ENCODE measurements around the gene HOXD12.

HOXD12 gene

DNA sequence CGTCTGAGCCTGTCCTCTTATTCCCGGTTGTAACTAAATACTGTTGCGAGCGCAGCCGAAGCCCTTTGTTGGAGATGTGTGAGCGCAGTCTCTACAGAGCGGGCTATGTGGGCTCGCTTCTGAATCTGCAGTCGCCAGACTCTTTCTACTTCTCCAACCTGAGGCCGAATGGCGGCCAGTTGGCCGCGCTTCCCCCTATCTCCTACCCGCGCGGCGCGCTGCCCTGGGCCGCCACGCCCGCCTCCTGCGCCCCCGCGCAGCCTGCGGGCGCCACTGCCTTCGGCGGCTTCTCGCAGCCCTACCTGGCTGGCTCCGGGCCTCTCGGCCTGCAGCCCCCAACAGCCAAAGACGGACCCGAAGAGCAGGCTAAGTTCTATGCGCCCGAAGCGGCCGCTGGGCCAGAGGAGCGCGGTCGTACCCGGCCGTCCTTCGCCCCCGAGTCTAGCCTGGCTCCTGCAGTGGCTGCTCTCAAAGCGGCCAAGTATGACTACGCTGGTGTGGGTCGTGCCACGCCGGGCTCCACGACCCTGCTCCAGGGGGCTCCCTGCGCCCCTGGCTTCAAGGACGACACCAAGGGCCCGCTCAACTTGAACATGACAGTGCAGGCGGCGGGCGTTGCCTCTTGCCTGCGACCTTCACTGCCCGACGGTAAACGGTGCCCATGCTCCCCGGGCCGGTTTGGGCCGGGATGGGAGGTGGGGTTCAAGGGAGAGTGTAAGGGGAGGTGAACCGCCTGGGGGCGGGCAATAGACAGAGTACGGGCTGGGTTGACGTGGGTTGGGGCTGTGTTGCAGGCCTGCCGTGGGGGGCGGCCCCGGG is at the start of gene HOXD12:
TSS of gene HOXD12 (plus strand) at position 68 of the 819 bp plus-strand sequence. CDS start at position 75, 7 bp downstream.
- no peak for DNase-seq

GRCh38 chr2:176056406-176056805 is 43.2 kb upstream of the HOXD12 start:
- peak; percentile 95 for DNase-seq

DNA sequence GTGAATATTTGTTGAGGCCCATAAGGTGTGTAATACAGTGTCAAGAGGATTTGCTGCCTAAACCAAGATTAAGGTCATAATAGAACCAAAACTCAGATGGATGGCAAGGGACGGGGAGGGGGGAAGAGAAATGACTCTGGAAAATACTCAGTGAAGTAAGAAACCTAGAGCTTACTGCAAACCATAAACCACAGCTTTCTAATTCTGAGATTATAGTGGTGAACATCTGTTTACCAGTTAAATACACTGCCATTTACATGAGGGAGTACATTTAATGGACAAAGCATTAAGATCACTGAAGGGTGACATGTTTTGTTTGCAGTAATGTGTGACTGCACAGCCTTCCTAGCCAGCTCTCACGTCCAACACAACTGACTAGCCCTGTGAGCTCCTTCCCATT is 35.6 kb upstream of the HOXD12 start:
- peak; percentile 64 for DNase-seq

- peak; percentile 50 for DNase-seq
Observed at GRCh38 chr2:176066645-176067588, 32.7 kb upstream of the HOXD12 start.

GRCh38 chr2:176067589-176068418 is 31.8 kb upstream of the HOXD12 start:
- peak; percentile 73 for DNase-seq

GRCh38 chr2:176068419-176068832 is 31.2 kb upstream of the HOXD12 start:
- DNase-seq: peak; percentile 58

- DNase-seq: no peak
Observed at GRCh38 chr2:176071330-176072291, 28.0 kb upstream of the HOXD12 start.

- DNase-seq: no peak
Observed at GRCh38 chr2:176072292-176072669, 27.3 kb upstream of the HOXD12 start.

DNA sequence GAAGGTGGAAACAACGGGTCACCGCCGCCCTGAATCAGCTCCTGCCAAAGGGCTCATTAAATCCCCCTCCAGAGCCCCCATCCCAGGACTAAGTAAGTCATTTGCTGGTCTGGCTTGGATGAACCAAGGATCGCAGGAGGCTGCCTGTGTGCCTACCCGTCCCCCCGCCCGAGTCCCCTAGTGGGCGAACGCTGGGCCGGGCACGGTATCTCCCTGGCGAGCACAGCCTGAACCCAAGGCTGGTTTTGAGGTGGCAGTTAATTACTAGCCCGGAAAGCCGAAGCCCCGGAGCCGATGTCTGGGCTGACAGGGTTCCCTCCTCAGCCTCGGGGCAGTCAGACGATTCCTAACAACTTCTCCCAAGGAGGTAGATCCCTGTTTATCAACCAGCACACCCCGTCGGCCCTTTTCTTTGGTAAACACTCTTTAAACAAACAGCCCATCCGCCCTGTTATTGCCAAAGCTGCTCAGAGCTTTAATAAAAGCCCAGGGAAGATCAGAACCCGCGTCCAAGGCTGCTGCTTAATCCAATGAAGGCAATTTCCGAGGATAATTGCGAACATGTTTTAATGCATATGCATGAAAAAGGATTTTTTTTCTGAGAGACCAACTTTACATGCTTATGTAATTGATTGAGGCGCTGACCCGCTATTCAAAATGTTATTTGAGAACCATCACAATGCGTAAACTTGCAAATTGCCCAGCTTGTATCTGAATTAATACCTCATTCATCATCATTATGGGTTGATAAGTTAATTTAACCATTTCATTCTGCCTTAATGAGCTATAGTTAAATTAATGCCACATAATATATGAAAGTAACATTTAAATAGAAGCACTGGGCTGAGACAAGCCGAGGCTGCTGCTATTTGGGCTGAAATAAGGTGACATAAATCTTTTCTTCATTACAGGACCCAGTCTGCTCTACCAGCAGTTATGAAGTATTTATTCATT is 26.4 kb upstream of the HOXD12 start:
- no peak for DNase-seq

DNA sequence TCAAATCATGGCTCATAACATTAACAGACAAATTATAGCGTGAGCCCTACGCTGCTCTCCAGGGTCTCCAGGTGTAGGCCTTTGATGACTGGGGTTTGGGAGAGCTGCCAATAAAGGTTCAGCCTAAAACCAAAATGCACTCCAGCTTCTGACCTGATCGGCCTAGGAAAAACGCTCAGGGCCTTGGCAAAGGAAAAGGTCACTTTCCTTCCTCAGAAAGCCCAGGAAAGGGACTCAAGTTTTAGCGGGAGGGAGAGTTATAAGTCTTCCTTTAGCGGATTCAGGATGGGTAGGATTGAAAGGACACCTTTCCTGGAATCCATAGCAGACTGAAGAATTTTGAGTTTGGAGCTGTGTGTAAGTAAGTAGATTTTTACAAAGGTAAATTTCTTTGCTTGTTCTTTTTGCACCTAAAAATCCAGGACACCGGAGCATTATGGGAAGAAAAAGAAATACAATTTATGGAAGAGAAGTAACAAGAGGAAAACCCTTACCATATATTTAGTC is 24.6 kb upstream of the HOXD12 start:
- DNase-seq: no peak

DNA sequence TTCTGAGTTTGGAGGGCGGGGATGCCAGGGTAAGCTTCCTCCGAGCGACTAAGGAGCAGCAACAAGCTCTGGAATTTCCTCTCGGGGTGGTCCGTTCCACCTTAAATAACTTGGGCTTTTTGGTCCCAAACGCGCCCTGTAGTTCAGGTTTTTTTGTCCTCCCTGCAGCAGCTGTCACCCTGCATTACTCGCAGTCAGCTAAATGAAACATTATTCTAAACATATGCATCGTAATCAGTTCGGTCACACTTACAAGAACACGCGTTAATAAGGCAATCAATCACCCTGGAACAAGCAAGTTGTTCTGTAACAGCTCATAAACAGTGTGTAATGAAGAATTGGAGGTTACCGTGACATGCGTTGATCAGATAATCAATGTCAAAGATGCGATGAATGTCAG is 24.1 kb upstream of the HOXD12 start:
- DNase-seq: no peak

- no peak for DNase-seq
Observed at GRCh38 chr2:176076063-176076462, 23.5 kb upstream of the HOXD12 start.

DNA sequence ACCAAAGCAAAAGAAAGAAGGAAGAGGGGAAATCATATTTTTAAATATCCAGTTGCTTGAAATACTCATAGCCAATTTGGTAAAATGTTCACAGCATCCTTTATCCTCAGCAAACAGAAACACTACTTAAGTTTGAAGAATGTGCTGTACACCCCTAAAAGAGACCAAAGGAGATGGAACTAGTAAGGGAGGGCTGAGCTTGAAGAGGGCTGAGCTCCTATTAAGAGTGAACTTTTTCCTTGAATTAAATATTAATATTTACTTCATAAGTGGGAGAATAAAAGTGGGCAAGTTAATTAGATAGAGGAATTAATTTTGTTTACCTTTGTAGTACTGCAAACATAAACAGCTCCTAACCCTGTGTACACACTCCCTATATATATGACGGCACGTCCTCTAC is 22.8 kb upstream of the HOXD12 start:
- DNase-seq: no peak

DNA sequence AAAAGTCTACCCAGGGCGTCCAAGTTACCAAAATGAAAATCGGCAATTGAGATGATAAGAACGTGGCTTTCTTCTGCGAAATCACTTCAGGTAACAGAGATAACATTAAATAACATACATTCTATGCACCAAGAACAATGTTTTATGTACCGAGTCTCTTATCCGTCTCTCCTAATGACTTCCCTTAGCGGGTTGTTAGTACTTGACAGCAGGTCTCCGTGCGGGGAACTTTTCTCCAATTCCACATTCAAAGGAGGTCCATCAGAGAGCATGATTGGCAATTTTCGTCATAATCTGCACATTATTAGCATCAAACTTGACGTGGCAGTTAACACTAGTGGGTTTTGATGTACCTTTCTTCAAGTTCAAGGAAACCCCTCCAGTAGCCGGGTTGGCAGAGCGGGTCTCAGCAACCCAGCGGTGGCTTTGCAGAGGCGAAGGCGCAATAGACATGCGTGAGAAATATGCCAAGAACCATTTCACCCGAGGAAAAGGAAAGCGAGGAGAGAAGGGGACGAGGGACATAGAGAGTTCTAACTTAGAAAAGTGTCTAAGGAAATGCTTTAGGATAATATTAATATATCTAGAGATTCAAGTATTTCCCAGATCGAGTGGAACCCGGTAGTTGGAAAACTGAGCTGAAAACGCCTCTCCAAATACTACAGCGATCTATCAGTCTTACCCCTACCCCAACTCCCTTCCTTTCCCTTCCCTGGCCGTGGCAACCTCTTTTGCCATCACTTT is 20.9 kb upstream of the HOXD12 start:
- DNase-seq: peak; percentile 47

GRCh38 chr2:176079285-176079830 is 20.2 kb upstream of the HOXD12 start:
- peak; percentile 77 for DNase-seq

- DNase-seq: peak; percentile 92
Observed at GRCh38 chr2:176079831-176080539, 19.6 kb upstream of the HOXD12 start.

GRCh38 chr2:176080540-176081375 is 18.8 kb upstream of the HOXD12 start:
- DNase-seq: peak; percentile 87

Measured in DMS53 (cell line).